CD4-positive, alpha-beta T cell treated with Interferon alpha-2 for 1 hour (primary cell): ENCODE measurements around the gene PLEKHJ1.
"Not testable (repeated sequence)": the region's sequence is repeated elsewhere in the genome, so short reads cannot be mapped to it uniquely, and the experiment has no call there.

Experiments
- DNase-seq, 2 donors: peaks; one replicate each; pipeline ENCODE4 v3.0.0-alpha.2; 2020 to 2022

Gene PLEKHJ1

DNA sequence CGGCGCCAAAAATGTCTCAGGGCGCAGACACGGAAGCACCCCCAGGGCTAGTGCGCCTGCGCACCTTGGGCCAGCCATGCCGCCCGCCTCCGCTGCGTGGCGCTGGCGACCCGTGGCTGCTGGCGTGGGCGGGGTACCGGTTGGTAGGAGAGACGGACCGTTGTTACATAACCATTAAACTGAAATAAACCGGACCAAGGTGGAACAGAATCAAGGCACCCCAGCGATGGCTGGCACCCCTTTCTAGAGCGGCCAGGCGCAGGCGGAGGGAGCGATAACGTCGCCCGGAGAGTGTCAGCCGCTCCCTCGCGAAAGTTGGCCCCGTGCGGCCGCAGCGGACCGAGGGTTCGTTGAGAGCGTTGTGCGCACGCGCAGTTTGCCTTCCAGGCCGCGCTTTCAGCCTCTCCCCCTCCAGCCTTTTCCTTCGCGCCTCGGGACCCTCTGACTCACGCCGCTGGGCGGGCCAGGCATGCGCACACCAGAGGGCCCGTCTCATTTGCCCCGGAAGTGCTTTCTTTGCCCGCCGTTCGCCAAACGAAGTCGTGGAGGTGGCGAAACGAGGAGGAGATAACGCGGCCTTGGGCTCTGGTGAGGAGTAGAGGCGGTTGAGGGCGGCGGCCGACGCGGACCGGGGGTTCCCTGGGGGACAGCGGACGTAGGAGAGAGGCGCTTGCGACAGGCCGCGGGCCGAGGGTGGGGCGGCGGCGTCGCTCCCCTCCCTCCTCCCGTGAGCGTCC, at the start of gene PLEKHJ1, which contains the start of gene SF3A2:
TSS of gene PLEKHJ1 (minus strand) at position 16 of the 737 bp plus-strand sequence. CDS start 81 bp downstream, outside the sequence.
TSS of gene SF3A2 (plus strand) at position 511 of the 737 bp plus-strand sequence. CDS start 6,595 bp downstream, outside the sequence.
- DNase-seq = peak; percentile 98

DNA sequence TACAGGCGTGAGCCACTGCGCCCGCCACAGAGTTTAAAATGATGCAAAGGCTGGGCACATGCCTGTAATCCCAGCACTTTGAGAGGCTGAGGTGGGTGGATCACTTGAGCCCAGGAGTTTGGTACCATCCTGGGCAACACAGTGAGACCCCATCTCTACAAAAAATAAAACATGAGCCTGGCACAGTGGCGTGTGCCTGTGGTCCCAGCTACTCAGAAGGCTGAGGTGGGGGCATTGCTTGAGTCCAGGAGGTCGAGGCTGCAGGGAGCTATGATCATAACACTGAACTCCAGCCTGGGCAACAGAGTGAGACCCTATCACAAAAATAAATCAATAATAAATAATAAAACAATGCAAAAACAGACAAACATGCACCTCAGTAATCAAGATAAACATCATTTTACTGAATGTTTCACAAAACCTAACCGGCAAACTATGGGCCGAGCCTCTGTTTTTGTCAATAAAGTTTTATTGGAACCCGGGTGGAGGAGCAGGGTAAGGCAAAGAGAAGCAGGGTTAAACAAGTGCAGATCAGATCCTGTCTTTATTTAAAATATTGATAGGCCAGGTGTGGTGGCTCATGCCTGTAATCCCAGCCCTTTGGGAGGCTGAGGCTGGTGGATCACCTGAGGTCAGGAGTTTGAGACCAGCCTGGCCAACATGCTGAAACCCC, 47.8 kb upstream of the PLEKHJ1 start:
- no peak for DNase-seq

GRCh38 chr19:2282862-2283237, 46.7 kb upstream of the PLEKHJ1 start:
- no peak for DNase-seq

- DNase-seq = peak; percentile 47 to 54
Measured at GRCh38 chr19:2282062-2282861, 46.1 kb upstream of the PLEKHJ1 start, which contains the start of gene PEAK3. Gene PEAK3 (minus strand): TSS chr19:2282175. CDS start chr19:2280931, 1,244 bp downstream.

DNA sequence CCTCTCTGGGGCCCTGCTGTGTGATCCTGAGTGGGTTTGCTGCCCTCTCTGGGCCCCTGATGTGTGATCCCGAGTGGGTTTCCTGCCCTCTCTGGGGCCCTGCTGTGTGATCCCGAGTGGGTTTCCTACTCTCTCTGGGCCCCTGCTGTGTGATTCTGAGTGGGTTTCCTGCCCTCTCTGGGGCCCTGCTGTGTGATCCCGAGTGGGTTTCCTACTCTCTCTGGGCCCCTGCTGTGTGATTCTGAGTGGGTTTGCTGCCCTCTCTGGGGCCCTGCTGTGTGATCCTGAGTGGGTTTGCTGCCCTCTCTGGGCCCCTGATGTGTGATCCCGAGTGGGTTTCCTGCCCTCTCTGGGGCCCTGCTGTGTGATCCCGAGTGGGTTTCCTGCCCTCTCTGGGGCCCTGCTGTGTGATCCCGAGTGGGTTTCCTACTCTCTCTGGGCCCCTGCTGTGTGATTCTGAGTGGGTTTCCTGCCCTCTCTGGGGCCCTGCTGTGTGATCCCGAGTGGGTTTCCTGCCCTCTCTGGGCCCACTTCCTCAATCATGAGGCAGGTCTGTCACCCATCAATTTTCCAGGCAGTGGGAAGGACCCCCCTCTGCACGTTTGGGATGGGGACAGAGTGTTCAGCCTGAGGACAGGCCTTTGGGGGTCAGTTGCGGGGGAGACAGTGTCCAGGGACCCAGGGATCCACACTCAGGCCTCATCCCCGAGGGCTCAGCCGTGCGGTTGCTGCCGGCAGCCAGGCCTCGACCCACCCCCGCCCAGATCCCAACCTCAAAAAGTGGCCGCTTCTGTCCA, 45.3 kb upstream of the PLEKHJ1 start:
- DNase-seq = not testable (repeated sequence)

DNA sequence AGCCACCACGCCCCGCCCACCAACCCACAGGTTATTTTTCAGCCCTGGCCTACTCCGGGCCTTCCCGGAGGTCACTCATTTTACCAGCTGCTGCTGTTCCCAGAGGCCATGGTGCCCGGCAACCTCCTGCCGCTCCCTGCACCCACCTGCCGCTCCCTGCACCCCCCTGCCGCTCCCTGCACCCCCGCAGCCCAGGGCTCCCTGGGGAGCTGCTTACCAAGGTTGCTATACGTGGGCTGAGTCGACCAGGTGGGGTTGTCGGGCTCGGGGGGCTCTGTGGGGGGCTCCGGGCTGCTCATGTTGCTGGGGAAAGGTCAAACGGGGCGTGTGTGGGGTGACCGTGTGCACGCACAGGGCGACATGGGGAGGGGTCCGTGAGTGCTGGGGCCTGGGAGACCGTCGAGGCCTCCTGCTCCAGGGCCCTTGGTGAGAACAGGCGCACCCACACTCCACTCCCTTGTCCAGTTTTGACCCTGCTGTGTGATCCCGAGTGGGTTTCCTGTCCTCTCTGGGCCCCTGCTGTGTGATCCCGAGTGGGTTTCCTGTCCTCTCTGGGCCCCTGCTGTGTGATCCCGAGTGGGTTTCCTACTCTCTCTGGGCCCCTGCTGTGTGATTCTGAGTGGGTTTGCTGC, 44.6 kb upstream of the PLEKHJ1 start:
- no peak for DNase-seq

DNA sequence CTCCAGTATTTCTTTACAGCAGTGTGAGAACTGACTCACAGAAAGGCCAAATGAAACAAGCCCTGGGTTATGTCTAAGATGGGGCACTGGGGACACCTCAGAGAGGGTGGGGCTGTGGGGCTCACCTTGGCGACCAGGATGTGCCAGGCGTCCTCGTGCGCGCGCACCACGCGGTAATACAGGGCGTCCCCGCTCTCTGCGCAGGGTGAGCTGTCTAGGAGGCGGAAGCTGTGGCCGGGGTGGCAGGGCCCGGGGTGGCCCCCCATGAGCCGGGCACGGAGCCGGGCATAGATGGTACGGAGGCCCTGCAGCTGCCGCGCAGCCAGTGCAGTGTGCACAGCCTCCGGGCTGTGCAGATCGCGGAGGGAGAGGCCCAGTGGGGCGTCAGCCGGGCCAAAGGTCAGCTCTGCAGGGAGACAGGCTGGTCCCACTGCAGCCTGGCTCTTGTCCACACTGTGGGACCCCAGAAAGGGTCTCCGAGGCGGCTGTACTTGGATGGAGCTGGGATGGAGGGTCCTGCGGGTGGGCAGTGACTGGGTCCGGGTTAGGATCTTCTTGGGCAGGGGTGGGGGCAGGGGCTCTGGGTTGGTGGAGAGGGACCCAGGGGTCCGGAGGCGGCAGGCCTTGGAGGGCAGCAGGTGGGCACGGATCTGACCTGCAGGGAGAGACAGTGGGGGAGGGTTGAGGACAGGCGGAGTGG, 42.5 kb upstream of the PLEKHJ1 start:
- DNase-seq = no peak

DNA sequence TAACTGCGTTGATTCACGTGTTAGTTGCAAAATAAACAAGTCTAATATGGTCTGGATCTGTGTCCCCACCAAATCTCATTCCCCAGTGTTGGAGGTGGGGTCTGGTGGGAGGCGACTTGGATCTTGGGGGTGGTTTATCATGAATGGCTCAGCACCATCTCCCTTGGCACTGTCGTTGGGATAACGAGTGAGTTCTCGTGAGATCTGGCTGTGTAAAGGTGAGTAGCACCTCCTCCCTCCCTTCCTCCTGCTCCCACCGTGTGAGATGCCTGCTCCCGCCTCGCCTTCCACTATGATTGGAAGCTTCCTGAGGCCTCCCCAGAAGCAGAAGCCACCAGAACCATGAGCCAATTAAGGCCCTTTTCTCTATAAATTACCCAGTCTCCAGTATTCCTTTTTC, 41.0 kb upstream of the PLEKHJ1 start:
- no peak for DNase-seq

- DNase-seq = no peak
Measured at GRCh38 chr19:2276429-2276986, 40.4 kb upstream of the PLEKHJ1 start.

DNA sequence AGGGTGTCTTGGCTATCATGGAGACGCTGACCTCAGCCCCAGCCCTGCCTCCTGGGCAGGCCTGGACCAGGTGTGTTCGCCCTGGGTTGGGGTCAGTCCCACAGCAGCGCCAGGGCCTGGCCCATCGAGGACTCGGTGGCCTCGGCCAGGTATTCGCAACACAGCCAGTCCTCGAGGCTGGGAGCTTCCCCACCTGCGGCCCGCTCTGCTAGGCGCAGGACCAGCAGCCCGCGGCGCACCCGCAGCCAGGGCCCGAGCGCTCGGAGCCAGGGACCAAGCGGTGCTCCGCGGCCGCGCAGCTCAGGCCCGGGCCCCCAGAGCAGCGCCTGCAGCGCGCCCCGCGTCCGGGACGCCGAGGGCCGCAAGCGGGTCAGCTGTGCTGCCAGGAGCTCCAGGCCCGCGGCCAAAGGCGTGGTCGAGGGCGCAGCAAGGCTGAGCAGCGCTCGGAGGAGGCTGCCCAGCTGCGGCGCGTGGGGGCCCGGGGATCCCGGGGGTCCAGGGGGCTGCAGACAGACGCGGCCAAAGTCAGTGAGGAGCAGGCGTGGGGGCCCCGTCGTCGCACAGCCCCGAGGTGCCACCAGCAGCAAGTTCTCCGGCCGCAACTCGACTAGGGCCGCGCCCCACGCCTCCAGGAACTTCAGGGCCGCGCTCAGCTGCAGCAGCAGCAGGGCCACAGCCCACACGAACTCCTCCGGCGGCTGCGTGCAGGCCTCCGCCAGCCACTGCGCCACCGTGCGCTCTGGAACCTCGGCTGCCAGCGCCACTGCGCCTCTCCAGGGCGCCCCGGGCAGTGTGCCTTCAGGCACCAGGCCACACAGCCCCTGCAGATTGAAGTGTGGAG, 39.7 kb upstream of the PLEKHJ1 start:
- no peak for DNase-seq

DNA sequence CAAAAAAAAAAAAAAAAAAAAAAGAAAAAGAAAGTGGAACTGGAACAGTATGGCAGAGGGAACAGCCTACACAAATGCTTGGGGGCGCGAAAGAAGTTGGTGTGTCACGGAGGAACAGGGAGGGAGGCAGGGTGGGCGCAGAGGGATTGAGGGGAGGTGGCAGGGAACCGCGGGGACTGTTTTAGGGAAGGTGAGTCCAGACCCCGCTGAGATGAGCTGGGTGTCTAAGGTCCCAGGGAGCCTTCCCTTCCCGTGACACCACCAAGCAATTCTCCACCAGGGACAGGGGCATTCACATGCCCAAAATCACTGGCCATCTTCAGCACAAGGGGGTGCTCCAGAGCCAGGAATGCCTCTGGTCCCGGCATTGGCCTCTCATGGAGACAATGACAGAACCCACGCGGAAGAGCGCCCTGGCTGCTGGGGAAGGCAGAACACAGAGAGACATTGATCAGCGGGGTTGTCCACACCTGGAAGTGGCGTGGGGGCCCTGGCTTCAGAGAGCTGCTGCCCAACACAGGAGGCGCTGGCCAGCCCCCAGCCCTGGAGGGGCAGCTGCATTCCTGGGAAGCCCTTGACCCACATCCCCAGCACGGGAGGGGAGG, 38.9 kb upstream of the PLEKHJ1 start:
- peak; percentile 61 to 63 for DNase-seq

- no peak for DNase-seq
Measured at GRCh38 chr19:2274185-2274711, 38.1 kb upstream of the PLEKHJ1 start.

GRCh38 chr19:2273356-2274184, 37.4 kb upstream of the PLEKHJ1 start:
- DNase-seq = peak; percentile 80 to 85

DNA sequence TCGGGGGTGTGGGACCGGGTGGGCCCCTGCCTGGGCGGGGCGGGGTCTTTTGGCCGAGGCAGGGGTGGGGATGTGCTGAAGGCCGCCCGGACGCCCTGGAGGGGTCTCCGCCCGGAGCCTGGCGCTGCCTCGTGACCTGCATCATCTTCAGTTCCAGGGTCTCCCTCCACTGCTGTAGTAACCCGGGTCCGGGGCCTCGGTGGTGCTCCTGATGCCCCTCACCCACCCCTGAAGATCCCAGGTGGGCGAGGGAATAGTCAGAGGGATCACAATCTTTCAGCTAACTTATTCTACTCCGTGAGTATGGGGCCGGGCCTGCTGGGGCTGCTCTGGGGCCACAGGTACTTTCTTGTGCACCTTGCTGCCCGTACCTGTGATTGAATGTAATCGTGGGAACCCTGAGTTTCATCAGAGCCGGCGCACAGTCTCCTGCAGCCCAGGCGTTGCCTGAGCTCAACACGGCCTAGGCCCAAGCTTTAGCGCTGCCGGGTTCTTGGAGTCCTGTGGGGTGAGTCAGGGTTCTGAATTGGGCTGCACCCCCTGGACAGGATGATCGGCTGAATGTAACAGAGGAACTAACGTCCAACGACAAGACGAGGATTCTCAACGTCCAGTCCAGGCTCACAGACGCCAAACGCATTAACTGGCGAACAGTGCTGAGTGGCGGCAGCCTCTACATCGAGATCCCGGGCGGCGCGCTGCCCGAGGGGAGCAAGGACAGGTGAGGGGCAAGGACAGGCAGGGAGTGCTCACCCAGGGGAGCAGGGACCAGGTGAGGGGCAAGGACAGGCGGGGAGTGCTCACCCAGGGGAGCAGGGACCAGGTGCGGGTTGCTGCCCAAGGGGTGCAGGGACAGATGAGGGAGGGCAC, 35.3 kb upstream of the PLEKHJ1 start:
- no peak for DNase-seq

GRCh38 chr19:2270423-2271233, 34.5 kb upstream of the PLEKHJ1 start:
- DNase-seq = peak; percentile 82

DNA sequence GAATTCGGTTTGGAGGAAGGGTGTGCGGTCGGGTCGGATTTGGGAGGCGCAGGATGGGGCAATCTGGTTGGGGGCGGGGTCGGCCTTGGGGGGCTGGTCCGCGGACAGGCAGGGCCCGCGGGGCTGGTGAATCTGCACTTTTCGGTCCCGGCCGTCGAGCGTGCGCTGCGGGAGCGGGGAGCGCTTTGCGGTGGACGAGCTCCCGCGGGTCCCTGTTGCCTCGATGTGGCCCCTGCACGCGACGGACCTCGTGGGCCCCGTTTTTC, 34.0 kb upstream of the PLEKHJ1 start:
- no peak for DNase-seq
